ENCODE data around the gene MTG2. TPM values are rescaled to one million over a fixed set of nuclear protein-coding genes. Genes with fewer than 3 reads are reported as not detected.
A peak's percentile ranks its signal among the peaks of the same experiment; 100 is the strongest.

The MTG2 gene
- total and polyA plus RNA-seq, 7 donors, result 25.0 to 56.5 (median 40.4) TPM

- peak; percentile 68 for TF ChIP-seq CTCF (IDR thresholded peaks at IDR 0.05)
- intact Hi-C loops (cut with DNase I), result no loop called here
- WGBS, 3 donors, result 42 to 53% (median 52%) methylated on average over 20 to 24 of the region's 24 CpGs
Observed at GRCh38 chr20:62156592-62157386, 26.0 kb upstream of the MTG2 start.

GRCh38 chr20:62157387-62158087 lies 25.3 kb upstream of the MTG2 start:
- H3K27me3 ChIP-seq (ENCODE audit: insufficient read depth in 3 of 3, low read length in 2 of 3), result no peaks in the 10 kb centered on the region
- H3K9me3 ChIP-seq, result no peaks in the 10 kb centered on the region
- DNase-seq (no peak), ATAC-seq (peak in 1 of 4 donors; percentile 4)
- intact Hi-C loops (cut with DNase I), result no loop called here
- H3K27ac ChIP-seq, result no peak overlapping the region
- 88 to 91% (median 90%) methylated on average over 25 of the region's 25 CpGs for WGBS, 3 donors
- H3K36me3 ChIP-seq (ENCODE audit: insufficient read depth in 1 of 2, low read depth in 1 of 2), result peaks cover 0 to 31% of the 10 kb centered on the region in 2 donors
- no peak for TF ChIP-seq CTCF (IDR thresholded peaks at IDR 0.05)
- no peak overlapping the region for H3K4me3 ChIP-seq
- H3K4me1 ChIP-seq, result peaks cover 8% of the 10 kb centered on the region

More at GRCh38 chr20:62156592-62157386, 26.0 kb upstream of the MTG2 start:
- Histone ChIP-seq H3K27me3 (ENCODE audit: insufficient read depth in 3 of 3, low read length in 2 of 3) (no peaks in the 10 kb centered on the region), H3K4me1 (peaks cover 8% of the 10 kb centered on the region), H3K27ac (no peak overlapping the region), H3K4me3 (peak overlapping the region; percentile 15), H3K36me3 (ENCODE audit: insufficient read depth in 1 of 2, low read depth in 1 of 2) (peaks cover 0 to 24% of the 10 kb centered on the region in 2 donors), H3K9me3 (no peaks in the 10 kb centered on the region)
- ATAC-seq, result peak; percentile 69 to 89 (median 78)
- peak; percentile 72 to 87 for DNase-seq

- intact Hi-C loops (cut with DNase I), result no loop called here
- ATAC-seq, result no peak
- WGBS, 3 donors, result 96 to 97% (median 97%) methylated on average over 12 of the region's 12 CpGs
- Histone ChIP-seq H3K27ac (no peak overlapping the region), H3K4me1 (peaks cover 8% of the 10 kb centered on the region), H3K9me3 (no peaks in the 10 kb centered on the region), H3K27me3 (ENCODE audit: insufficient read depth in 3 of 3, low read length in 2 of 3) (no peaks in the 10 kb centered on the region), H3K4me3 (no peak overlapping the region), H3K36me3 (ENCODE audit: insufficient read depth in 1 of 2, low read depth in 1 of 2) (peaks cover 0 to 36% of the 10 kb centered on the region in 2 donors)
- DNase-seq, result no peak
- TF ChIP-seq CTCF (IDR thresholded peaks at IDR 0.05), result no peak
Observed at GRCh38 chr20:62158088-62158400, 24.8 kb upstream of the MTG2 start.

- H3K9me3 ChIP-seq, result no peaks in the 10 kb centered on the region
- 91 to 92% (median 92%) methylated on average over 22 of the region's 22 CpGs for WGBS, 3 donors
- intact Hi-C loops (cut with DNase I), result no loop called here
- TF ChIP-seq CTCF (IDR thresholded peaks at IDR 0.05), result no peak
- no peak for DNase-seq
- peaks cover 3 to 41% of the 10 kb centered on the region in 2 donors for H3K36me3 ChIP-seq (ENCODE audit: insufficient read depth in 1 of 2, low read depth in 1 of 2)
- H3K4me3 ChIP-seq, result no peak overlapping the region
- H3K27ac ChIP-seq, result no peak overlapping the region
- peaks cover 8% of the 10 kb centered on the region for H3K4me1 ChIP-seq
- H3K27me3 ChIP-seq (ENCODE audit: insufficient read depth in 3 of 3, low read length in 2 of 3), result no peaks in the 10 kb centered on the region
- no peak for ATAC-seq
Observed at GRCh38 chr20:62158541-62158940, 24.3 kb upstream of the MTG2 start.

All from psoas muscle (tissue), 8 donors.